CD4-positive, alpha-beta T cell treated with Interferon gamma for 1 hour (primary cell): ENCODE data around the gene AP4E1.
"Not testable (repeated sequence)": the region's sequence is repeated elsewhere in the genome, so short reads cannot be mapped to it uniquely, and the experiment has no call there.

Experiments used
- DNase-seq: peaks from one replicate; pipeline ENCODE4 v3.0.0-alpha.2; 2020

Gene AP4E1

GRCh38 chr15:50953302-50953701, 44.8 kb downstream of the AP4E1 start:
- no peak for DNase-seq

DNA sequence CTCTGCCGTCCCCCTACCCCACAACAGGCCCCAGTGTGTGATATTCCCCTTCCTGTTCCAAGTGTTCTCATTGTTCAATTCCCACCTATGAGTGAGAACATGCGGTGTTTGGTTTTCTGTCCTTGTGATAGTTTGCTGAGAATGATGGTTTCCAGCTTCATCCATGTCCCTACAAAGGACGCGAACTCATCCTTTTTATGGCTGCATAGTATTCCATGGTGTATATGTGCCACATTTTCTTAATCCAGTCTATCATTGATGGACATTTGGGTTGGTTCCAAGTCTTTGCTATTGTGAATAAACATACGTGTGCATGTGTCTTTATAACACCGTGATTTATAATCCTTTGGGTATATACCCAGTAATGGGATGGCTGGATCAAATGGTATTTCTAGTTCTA, 46.4 kb downstream of the AP4E1 start:
- not testable (repeated sequence) for DNase-seq

GRCh38 chr15:50959717-50960116, 51.2 kb downstream of the AP4E1 start:
- DNase-seq, result no peak

DNA sequence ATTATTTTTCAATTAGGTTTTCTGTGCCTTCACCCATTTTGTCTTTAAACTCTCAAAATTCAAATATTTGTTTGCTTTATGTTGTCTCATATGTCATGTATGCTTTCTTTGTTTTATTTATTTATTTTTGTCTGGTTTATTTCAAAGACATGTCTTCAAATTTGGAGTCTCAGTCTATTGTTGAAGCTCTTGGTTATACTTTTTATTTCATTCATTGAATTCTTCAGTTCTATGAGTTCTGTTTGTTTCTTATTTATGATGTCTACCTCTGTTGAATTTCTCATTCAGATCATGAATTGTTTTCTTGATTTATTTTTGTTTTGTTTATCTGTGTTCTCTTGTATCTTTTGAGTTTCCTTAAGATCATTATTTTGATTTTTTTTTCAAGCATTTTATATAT, 55.6 kb downstream of the AP4E1 start:
- DNase-seq, result no peak

GRCh38 chr15:50968353-50968752, 59.9 kb downstream of the AP4E1 start:
- DNase-seq, result no peak

GRCh38 chr15:50970524-50970923, 62.0 kb downstream of the AP4E1 start:
- DNase-seq, result no peak

GRCh38 chr15:50971115-50971514, 62.6 kb downstream of the AP4E1 start:
- DNase-seq, result no peak

DNA sequence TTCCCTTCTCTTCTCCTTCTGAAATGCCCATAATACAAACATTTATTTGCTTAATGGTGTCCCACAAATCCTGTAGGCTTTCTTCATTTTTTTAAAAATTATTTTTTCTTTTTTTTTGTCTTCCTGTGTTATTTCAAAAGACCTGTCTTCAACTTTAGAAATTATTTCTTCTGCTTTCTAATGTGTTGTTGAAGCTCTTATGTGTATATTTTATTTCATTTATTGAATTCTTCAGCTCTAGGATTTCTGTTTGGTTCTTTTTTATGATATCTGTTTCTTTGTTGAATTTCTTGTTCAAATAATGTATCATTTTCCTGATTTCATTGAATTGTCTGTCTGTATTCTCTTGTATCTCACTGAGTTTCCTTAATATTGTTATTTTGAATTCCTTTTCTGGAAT, 63.1 kb downstream of the AP4E1 start:
- no peak for DNase-seq

DNA sequence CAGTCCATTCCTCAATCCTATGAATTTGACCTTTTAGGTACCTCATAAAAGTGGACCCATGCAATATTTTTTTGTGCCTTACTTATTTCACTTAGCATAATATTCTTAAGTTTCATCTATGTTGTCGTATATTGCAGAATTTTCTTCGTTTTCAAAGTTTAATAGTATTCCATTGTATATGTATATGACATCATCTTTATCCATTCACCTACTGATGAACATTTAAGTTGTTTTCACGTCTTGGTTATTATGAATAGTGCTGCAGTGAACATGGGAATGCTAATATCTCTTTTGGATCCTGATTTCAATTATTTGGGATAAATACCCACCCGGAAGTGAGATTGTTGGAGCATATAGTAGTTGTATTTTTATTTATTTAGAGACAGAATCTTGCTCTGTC, 65.1 kb downstream of the AP4E1 start:
- DNase-seq, result no peak

GRCh38 chr15:50977162-50977561, 68.7 kb downstream of the AP4E1 start:
- DNase-seq, result no peak

- no peak for DNase-seq
Measured at GRCh38 chr15:50978580-50978979, 70.1 kb downstream of the AP4E1 start.

- no peak for DNase-seq
Measured at GRCh38 chr15:50979041-50979440, 70.6 kb downstream of the AP4E1 start.

GRCh38 chr15:50993598-50993997, 85.1 kb downstream of the AP4E1 start:
- no peak for DNase-seq

DNA sequence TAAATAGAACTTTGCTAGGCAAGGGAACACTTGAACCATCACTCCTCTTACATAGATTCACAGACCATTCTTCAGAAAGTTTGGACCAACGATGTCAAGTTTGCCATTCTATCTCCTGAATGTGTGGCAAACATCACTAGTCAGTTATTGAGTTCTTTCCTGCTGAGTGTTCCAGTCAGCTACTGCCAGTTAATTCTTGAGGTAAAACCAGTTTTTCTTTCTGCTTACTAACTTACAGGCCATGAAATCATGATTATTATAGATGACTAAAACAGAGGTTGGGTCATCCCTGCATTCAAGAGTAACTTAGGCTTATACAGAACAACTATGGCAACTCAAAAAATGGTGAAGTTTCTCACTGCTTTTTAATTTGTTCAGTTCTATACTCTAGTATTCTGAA, 88.2 kb downstream of the AP4E1 start:
- DNase-seq, result no peak

- no peak for DNase-seq
Measured at GRCh38 chr15:50997371-50998051, 89.0 kb downstream of the AP4E1 start.

DNA sequence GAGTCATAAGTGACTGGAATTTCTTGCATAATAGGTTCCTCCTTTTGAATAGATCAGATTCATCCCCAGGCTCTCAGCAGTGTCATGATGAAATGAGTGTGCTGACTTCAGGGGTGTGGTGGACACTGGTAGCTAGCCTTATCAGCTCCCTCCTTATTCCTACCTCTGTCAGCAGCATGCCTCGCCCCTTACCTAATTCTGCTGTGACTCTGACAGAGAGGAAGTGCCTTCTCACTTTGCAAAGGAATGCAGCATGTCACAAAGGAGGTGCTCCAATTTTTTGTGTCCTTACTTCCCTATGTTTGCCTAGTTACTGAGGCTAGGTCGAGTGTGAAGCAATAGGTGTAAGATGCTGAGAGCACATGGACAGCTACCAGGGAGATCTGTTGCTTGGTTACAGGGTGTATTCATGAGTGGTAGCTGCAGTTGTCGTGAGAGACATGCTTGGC, 95.6 kb downstream of the AP4E1 start:
- DNase-seq, result peak; percentile 14

DNA sequence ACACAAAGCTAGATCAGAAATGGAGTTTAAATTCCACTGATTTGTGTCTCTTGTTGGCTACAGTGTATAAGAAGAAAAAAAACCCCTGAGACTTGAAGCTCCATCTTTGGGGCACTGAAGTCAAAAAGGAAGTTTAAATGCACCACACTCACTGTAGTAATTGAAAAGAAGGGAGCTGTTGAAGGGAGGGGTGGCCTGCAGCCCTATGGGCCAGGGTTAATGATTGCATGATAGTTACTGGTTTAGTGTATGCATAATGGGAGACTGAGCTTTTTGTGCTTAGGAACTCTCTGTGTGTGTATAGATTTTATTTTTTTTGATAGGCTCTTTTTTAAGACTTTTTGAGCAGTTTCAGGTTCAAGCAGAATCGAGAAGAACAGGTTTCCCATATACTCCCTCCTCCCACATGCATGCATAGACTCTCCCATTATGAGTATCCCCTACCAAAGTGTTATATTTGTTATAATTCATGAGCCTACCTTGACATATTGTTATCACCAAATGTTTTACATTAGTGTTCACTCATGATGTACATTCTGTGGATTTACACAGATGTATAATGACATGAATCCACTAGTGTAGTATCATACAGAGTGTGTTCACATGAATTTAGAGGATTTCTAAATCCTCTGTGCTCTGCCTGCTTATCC, 98.0 kb downstream of the AP4E1 start:
- DNase-seq, result no peak

DNA sequence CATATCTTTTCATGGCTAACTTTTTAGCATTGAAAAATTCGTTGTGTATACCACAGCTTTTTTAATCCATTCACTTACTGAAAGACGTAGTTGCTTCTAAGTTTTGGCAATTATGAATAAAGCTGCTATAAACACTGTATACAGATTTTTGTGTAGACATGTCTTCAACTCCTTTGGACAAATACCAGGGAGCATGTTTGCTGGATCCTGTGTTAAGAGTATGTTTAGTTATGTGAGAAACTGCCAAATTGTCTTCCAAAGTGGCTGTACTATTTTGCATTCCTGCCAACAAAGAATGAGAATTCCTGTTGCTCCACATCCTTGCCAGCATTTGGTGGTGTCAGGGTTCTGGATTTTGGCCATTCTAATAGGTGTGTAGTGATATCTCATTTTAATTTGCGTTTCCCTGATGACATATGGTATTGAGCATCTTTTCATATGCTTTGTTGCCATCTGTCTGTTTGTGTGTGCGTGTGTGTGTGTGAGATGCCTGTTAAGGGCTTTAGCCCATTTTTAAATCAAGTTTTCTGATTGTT, 98.7 kb downstream of the AP4E1 start:
- no peak for DNase-seq

- DNase-seq, result no peak
Measured at GRCh38 chr15:51011212-51011611, 102.7 kb downstream of the AP4E1 start.

GRCh38 chr15:51016615-51017014, 108.1 kb downstream of the AP4E1 start:
- DNase-seq, result no peak

DNA sequence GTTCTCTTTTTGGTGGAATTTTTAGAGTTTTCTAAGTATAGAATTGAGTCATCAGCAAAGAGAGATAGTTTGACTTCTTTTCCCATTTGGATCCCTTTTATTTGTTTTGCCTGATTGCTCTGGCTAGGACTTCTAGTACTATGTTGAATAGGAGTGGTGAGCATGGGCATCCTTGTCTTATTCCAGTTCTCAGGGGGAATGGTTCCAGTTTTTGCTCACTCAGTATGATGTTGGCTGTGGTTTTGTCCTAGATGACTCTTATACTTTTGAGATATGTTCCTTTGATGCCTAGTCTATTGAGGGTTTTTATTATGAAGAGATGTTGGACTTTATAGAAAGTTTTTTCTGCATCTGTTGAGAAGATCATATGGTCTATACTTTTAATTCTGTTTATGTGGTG, 113.7 kb downstream of the AP4E1 start:
- DNase-seq, result no peak

DNA sequence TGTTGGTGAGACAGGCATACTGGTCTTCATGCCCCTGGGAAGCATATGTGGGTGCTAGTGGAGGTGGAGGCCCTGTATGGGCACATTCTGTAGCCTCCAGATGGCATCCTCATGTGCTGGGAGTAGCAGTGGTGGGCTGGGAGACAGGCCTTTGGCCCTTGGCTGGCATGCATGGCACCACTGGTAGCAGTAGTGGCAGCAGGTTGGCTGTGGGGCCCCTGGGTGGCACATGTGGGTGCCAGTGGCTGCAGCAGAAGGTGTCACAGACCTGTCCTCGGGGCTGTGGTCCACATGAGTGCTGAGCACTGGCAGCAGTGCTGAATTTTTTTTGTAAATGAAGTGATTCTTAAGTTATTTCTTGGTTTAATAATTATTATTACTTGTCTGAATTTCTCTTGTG, 115.0 kb downstream of the AP4E1 start:
- no peak for DNase-seq

- no peak for DNase-seq
Measured at GRCh38 chr15:51024735-51025453, 116.4 kb downstream of the AP4E1 start.

DNA sequence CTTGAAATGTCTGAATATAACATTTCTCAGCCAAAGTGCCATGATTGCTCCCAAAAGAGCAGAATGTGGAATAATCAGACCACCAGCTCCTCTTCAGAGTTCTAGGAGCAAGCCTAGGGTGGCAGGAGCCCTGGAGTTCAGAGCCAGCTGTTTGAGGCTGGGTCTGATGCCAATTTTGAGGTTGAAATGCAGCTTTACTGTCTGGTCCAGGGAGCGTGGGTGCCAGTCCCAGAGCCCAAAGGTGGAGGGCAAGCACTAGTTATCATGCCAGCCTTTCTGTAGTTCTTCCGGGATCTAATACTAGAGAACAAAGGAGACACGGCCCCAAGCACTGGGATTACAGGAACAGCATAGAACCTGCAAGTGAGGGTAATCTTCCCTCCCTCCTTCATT, 117.0 kb downstream of the AP4E1 start:
- no peak for DNase-seq
